Astrocyte (in vitro differentiated cells and primary cell): ENCODE measurements around the gene KDM7A. TPM values are rescaled to one million over a fixed set of nuclear protein-coding genes. Genes with fewer than 3 reads are reported as not detected.
"Not testable (repeated sequence)": the region's sequence is repeated elsewhere in the genome, so short reads cannot be mapped to it uniquely, and the experiment has no call there.

Experiments
- DNase-seq: peaks from one replicate; pipeline ENCODE4 v3.0.0-alpha.2; 2010; ENCODE audit warnings: low read depth
- FAIRE-seq: peaks from 2 replicates; lab custom pipeline; 2011; peaks lifted over from hg19 to GRCh38; lab: Jason Lieb, UNC
- H2AFZ ChIP-seq: 2 replicates; pipeline ENCODE4 v1.6.0; 2012; ENCODE audit warnings: low read depth, low read length, inconsistent platforms
- H3K27ac ChIP-seq: 2 replicates; pipeline ENCODE4 v1.5.1; 2011; ENCODE audit warnings: low read depth, low read length, inconsistent platforms
- H3K27me3 ChIP-seq: 2 replicates; pipeline ENCODE4 v1.6.0; 2011; ENCODE audit warnings: low read length, inconsistent platforms; ENCODE audit not compliant: insufficient read depth
- H3K36me3 ChIP-seq: 2 replicates; pipeline ENCODE4 v1.5.1; 2011; ENCODE audit warnings: low read length, inconsistent platforms; ENCODE audit not compliant: insufficient read depth
- H3K4me1 ChIP-seq: 2 replicates; pipeline ENCODE4 v1.5.1; 2011; ENCODE audit warnings: low read length, inconsistent platforms; ENCODE audit not compliant: insufficient read depth
- H3K4me2 ChIP-seq: 2 replicates; pipeline ENCODE4 v1.6.0; 2012; ENCODE audit warnings: low read length, inconsistent platforms
- H3K4me3 ChIP-seq: 2 replicates; pipeline ENCODE4 v1.5.1; 2011; ENCODE audit warnings: low read depth, mild to moderate bottlenecking, low read length, inconsistent platforms; ENCODE audit not compliant: insufficient read depth
- H3K79me2 ChIP-seq: 2 replicates; pipeline ENCODE4 v1.6.0; 2012; ENCODE audit warnings: mild to moderate bottlenecking, low read length, inconsistent platforms; ENCODE audit not compliant: insufficient read depth
- H3K9ac ChIP-seq: 2 replicates; pipeline ENCODE4 v1.6.0; 2012; ENCODE audit warnings: mild to moderate bottlenecking, low read length, inconsistent platforms
- H3K9me3 ChIP-seq: 2 replicates; pipeline ENCODE4 v1.5.1; 2012; ENCODE audit warnings: low read depth, mild to moderate bottlenecking, low read length, inconsistent platforms; ENCODE audit not compliant: insufficient read depth
- H4K20me1 ChIP-seq: 2 replicates; pipeline ENCODE4 v1.6.0; 2012; ENCODE audit warnings: low read length, inconsistent platforms; ENCODE audit not compliant: insufficient read depth
- H3K27ac Mint-ChIP-seq: one replicate; pipeline ENCODE4 v1.8.0; 2021; ENCODE audit warnings: mild to moderate bottlenecking, mixed read lengths; ENCODE audit not compliant: unreplicated experiment
- H3K27me3 Mint-ChIP-seq: one replicate; pipeline ENCODE4 v1.8.0; 2021; ENCODE audit warnings: low read depth, mixed read lengths; ENCODE audit not compliant: unreplicated experiment
- H3K36me3 Mint-ChIP-seq: one replicate; pipeline ENCODE4 v1.8.0; 2021; ENCODE audit warnings: low read depth, mixed read lengths; ENCODE audit not compliant: unreplicated experiment
- H3K4me1 Mint-ChIP-seq: one replicate; pipeline ENCODE4 v1.8.0; 2021; ENCODE audit warnings: low read depth, mixed read lengths; ENCODE audit not compliant: unreplicated experiment
- H3K4me3 Mint-ChIP-seq: one replicate; pipeline ENCODE4 v1.8.0; 2021; ENCODE audit warnings: mild to moderate bottlenecking, moderate library complexity, mixed read lengths; ENCODE audit not compliant: unreplicated experiment
- H3K9me3 Mint-ChIP-seq: one replicate; pipeline ENCODE4 v1.8.0; 2021; ENCODE audit warnings: mild to moderate bottlenecking, mixed read lengths; ENCODE audit not compliant: unreplicated experiment
- EZH2 ChIP-seq: IDR thresholded peaks from 2 replicates; pipeline ENCODE4 v1.6.1; 2012; ENCODE audit warnings: mild to moderate bottlenecking, low read length, inconsistent platforms; ENCODE audit not compliant: insufficient read depth
- total RNA-seq: library from RNA; stranded (reverse); gene quantifications from 2 replicates; pipeline ENCODE4 v1.2.1, GENCODE V29; 2021
- TF ChIP-seq, protein P1 (sequence below): IDR thresholded peaks from 2 replicates; pipeline ENCODE4 v1.5.1; 2011; ENCODE audit warnings: low read depth, mild to moderate bottlenecking, inconsistent platforms, low read length, moderate library complexity; ENCODE audit not compliant: insufficient read depth

Gene KDM7A
- total RNA-seq, 1 donor from 2014 or later: 5.4 TPM

DNA sequence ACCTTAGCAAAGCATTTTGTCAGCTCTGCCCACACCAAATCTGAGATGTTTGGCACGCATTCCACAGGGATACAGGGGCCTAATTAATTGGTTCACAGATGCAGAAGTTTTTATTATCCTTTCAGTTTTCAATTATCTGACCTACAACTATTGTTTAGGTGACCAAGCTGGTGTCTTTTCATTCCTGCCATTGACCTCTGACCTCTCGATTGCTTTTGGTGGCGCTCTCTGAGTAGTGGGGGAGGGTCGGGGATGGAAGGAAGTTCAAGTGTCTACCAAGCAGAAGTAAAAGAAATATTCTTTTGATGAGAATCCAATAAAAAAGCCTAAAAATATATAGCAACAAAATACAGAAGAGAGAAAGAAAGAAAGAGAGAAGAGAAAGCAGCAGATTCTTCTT, 28.8 kb upstream of the KDM7A start:
- H3K4me3 Mint-ChIP-seq: peak overlapping the region; percentile 9
- peaks cover 1% of the 10 kb centered on the region for H3K36me3 Mint-ChIP-seq
- no peaks in the 10 kb centered on the region for H3K4me1 Mint-ChIP-seq
- FAIRE-seq (no peak), DNase-seq (no peak)
- Histone ChIP-seq H3K4me2 (no peak overlapping the region), H3K36me3 (no peaks in the 10 kb centered on the region), H3K4me3 (no peak overlapping the region), H3K79me2 (no peaks in the 10 kb centered on the region), H2AFZ (no peak overlapping the region), H3K4me1 (no peaks in the 10 kb centered on the region), H3K9me3 (peaks cover 2% of the 10 kb centered on the region), H3K27me3 (peaks cover 22% of the 10 kb centered on the region), H4K20me1 (no peaks in the 10 kb centered on the region), H3K9ac (no peak overlapping the region), H3K27ac (no peak overlapping the region)
- H3K9me3 Mint-ChIP-seq: peaks cover 12% of the 10 kb centered on the region
- H3K27me3 Mint-ChIP-seq: peaks cover 31% of the 10 kb centered on the region
- TF ChIP-seq EZH2: no peak
- TF ChIP-seq, protein P1, sequence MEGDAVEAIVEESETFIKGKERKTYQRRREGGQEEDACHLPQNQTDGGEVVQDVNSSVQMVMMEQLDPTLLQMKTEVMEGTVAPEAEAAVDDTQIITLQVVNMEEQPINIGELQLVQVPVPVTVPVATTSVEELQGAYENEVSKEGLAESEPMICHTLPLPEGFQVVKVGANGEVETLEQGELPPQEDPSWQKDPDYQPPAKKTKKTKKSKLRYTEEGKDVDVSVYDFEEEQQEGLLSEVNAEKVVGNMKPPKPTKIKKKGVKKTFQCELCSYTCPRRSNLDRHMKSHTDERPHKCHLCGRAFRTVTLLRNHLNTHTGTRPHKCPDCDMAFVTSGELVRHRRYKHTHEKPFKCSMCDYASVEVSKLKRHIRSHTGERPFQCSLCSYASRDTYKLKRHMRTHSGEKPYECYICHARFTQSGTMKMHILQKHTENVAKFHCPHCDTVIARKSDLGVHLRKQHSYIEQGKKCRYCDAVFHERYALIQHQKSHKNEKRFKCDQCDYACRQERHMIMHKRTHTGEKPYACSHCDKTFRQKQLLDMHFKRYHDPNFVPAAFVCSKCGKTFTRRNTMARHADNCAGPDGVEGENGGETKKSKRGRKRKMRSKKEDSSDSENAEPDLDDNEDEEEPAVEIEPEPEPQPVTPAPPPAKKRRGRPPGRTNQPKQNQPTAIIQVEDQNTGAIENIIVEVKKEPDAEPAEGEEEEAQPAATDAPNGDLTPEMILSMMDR: no peak
- H3K27ac Mint-ChIP-seq: no peak overlapping the region

DNA sequence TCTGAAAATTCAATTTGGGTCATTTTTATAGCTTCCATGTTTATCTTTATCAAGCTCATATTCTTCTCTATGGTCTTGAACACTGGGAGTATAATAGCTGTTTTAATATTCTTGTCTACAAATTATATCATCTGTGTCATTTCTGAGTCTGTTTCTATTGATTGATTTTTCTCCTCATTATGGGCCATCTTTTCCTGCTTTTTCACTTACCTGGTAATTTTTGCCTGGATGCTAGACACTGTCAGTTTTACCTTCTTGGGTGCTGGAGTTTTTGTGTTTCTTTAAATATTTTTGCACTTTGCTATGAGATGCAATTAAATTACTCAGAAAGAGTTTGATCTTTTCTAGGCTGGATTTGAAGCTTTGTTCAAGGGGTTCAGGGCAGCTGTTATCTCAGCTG, 26.8 kb upstream of the KDM7A start:
- no peaks in the 10 kb centered on the region for H3K79me2 ChIP-seq
- Mint-ChIP-seq H3K4me1 (no peaks in the 10 kb centered on the region), H3K36me3 (peaks cover 1% of the 10 kb centered on the region), H3K9me3 (peaks cover 12% of the 10 kb centered on the region), H3K4me3 (no peak overlapping the region), H3K27me3 (peaks cover 20% of the 10 kb centered on the region), H3K27ac (no peak overlapping the region)
- peaks cover 13% of the 10 kb centered on the region for H3K4me1 ChIP-seq
- peaks cover 22% of the 10 kb centered on the region for H3K27me3 ChIP-seq
- no peak for FAIRE-seq
- H3K9me3 ChIP-seq: peaks cover 2% of the 10 kb centered on the region
- no peak overlapping the region for H3K9ac ChIP-seq
- no peak for TF ChIP-seq EZH2
- TF ChIP-seq, protein P1: no peak
- H4K20me1 ChIP-seq: no peaks in the 10 kb centered on the region
- H3K4me3 ChIP-seq: no peak overlapping the region
- H3K27ac ChIP-seq: no peak overlapping the region
- no peaks in the 10 kb centered on the region for H3K36me3 ChIP-seq
- no peak for DNase-seq
- no peak overlapping the region for H2AFZ ChIP-seq
- H3K4me2 ChIP-seq: no peak overlapping the region

DNA sequence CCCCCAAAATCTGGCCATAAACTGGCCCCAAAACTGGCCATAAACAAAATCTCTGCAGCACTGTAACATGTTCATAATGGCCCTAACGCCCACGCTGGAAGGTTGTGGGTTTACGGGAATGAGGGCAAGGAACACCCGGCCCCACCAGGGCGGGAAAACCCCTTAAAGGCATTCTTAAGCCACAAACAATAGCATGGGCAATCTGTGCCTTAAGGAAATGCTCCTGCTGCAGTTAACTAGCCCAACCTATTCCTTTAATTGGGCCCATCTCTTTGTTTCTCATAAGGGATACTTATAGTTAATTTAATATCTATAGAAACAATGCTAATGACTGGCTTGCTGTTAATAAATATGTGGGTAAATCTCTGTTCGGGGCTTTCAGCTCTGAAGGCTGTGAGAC, 26.2 kb upstream of the KDM7A start:
- H3K4me1 Mint-ChIP-seq, H3K4me3 Mint-ChIP-seq, H3K4me2 ChIP-seq, H4K20me1 ChIP-seq, DNase-seq, H2AFZ ChIP-seq, H3K36me3 Mint-ChIP-seq, FAIRE-seq, H3K4me3 ChIP-seq, H3K79me2 ChIP-seq, H3K27ac ChIP-seq, H3K9me3 ChIP-seq, H3K36me3 ChIP-seq, H3K9ac ChIP-seq, H3K27ac Mint-ChIP-seq: not testable (repeated sequence)
- H3K27me3 ChIP-seq: peaks cover 22% of the 10 kb centered on the region
- Mint-ChIP-seq H3K27me3 (peaks cover 20% of the 10 kb centered on the region), H3K9me3 (peaks cover 12% of the 10 kb centered on the region)
- peaks cover 13% of the 10 kb centered on the region for H3K4me1 ChIP-seq
